Measurements from ENCODE around the gene GRID1.
A peak's percentile ranks its signal among the peaks of the same experiment; 100 is the strongest.

The GRID1 gene

GRCh38 chr10:86366033-86366901 is at the start of gene GRID1:
GRID1 (minus strand) TSS chr10:86366795.
- DNase-seq (ENCODE audit: low read depth): no peak

- DNase-seq (ENCODE audit: low read depth): no peak
Measured at GRCh38 chr10:86415583-86415982, 49.0 kb upstream of the GRID1 start.

- no peak for DNase-seq (ENCODE audit: low read depth)
Measured at GRCh38 chr10:86415116-86415515, 48.5 kb upstream of the GRID1 start.

- no peak for DNase-seq (ENCODE audit: low read depth)
Measured at GRCh38 chr10:86413046-86413728, 46.6 kb upstream of the GRID1 start.

- no peak for DNase-seq (ENCODE audit: low read depth)
Measured at GRCh38 chr10:86411852-86412560, 45.4 kb upstream of the GRID1 start.

GRCh38 chr10:86411281-86411841 is 44.8 kb upstream of the GRID1 start:
- no peak for DNase-seq (ENCODE audit: low read depth)

GRCh38 chr10:86410542-86411124 is 44.0 kb upstream of the GRID1 start:
- no peak for DNase-seq (ENCODE audit: low read depth)

GRCh38 chr10:86409183-86409582 is 42.6 kb upstream of the GRID1 start:
- DNase-seq (ENCODE audit: low read depth): no peak

- DNase-seq (ENCODE audit: low read depth): no peak
Measured at GRCh38 chr10:86403183-86403797, 36.7 kb upstream of the GRID1 start.

GRCh38 chr10:86402283-86402941 is 35.8 kb upstream of the GRID1 start:
- no peak for DNase-seq (ENCODE audit: low read depth)

- no peak for DNase-seq (ENCODE audit: low read depth)
Measured at GRCh38 chr10:86401588-86402282, 35.1 kb upstream of the GRID1 start.

- peak; percentile 45 for DNase-seq (ENCODE audit: low read depth)
Measured at GRCh38 chr10:86400705-86401587, 34.4 kb upstream of the GRID1 start.

GRCh38 chr10:86399879-86400704 is 33.5 kb upstream of the GRID1 start:
- peak; percentile 90 for DNase-seq (ENCODE audit: low read depth)

GRCh38 chr10:86399514-86399878 is 32.9 kb upstream of the GRID1 start:
- no peak for DNase-seq (ENCODE audit: low read depth)

GRCh38 chr10:86397120-86397519 is 30.5 kb upstream of the GRID1 start:
- DNase-seq (ENCODE audit: low read depth): no peak

- no peak for DNase-seq (ENCODE audit: low read depth)
Measured at GRCh38 chr10:86393862-86394455, 27.4 kb upstream of the GRID1 start.

- DNase-seq (ENCODE audit: low read depth): no peak
Measured at GRCh38 chr10:86393362-86393761, 26.8 kb upstream of the GRID1 start.

- no peak for DNase-seq (ENCODE audit: low read depth)
Measured at GRCh38 chr10:86392723-86393094, 26.1 kb upstream of the GRID1 start.

All from stimulated activated CD8-positive, alpha-beta memory T cell treated with anti-CD3 and anti-CD28 coated beads, Interleukin-12 subunit alpha, Interleukin-12 subunit beta, amount 100 ng/mL, for 1 hour (primary cell).